GM19455 (cell line): Measurements from ENCODE around the gene ADGRF1.
"Not testable (repeated sequence)": the region's sequence is repeated elsewhere in the genome, so short reads cannot be mapped to it uniquely, and the experiment has no call there.

Experiments
- ATAC-seq: cut with Tn5 transposase; IDR thresholded peaks from one replicate; pipeline ENCODE4 v1.9.1; 2021; ENCODE audit not compliant: unreplicated experiment

The ADGRF1 gene

GRCh38 chr6:47042275-47042791 is at the start of gene ADGRF1:
Gene ADGRF1, minus strand, starts transcription at chr6:47042332. Its CDS starts 13,271 bp downstream, at chr6:47029061.
- ATAC-seq, result no peak

- no peak for ATAC-seq
Observed at GRCh38 chr6:47090881-47091280, 48.7 kb upstream of the ADGRF1 start.

- ATAC-seq, result not testable (repeated sequence)
Observed at GRCh38 chr6:47089473-47089872, 47.3 kb upstream of the ADGRF1 start.

DNA sequence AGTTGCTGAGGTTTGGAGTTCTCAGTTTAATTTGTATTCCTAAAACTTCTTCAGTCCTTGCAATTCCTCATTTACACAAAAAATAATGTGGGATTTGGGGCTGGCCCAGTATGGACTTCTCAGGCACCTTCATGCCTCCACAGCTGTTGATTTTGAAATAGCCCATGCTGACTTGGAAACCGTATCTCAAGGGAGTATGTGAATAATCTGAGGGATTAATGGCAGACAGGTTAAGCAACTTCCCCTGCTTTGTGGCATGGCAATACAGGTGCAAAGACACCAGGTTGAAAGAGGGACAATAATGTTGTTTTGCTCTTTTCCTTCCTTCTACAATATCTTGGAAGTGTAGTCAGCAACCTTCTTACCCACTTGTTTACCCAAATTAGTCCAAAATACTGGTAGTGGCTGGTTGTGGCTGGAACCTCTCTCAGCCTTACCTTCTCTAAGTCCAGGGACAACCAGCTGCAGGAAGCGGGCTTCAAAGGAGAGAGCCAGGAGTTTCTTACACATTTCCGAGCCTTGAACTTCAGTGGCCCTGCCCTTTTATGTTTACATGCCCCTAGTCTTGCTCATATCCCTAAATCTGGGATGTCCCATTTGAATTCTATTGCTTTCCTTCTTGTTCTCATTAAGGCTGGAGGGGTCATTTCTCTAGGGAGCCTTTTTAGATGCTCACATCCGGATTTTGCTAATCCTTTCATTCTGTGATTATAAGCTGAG is 44.1 kb upstream of the ADGRF1 start:
- no peak for ATAC-seq

DNA sequence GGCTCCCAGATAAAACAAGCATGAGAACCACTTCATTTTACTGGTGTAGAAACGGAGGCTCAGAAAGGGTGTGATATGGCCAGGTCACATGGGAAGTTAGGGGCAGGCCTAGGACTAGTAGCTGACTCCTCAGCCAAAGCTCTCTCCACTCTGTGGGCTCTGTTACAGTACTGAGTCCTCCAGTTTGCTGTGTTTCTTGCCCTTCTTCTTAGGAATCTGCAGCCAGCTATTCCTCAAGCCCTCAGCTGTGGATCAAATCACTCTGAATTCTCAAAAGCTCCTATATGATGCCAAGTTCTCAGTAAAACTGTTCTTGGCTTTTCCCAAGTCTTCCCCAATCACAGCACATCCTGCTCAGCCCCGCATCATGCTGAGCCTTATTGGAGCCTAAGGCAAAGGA is 42.5 kb upstream of the ADGRF1 start:
- no peak for ATAC-seq

DNA sequence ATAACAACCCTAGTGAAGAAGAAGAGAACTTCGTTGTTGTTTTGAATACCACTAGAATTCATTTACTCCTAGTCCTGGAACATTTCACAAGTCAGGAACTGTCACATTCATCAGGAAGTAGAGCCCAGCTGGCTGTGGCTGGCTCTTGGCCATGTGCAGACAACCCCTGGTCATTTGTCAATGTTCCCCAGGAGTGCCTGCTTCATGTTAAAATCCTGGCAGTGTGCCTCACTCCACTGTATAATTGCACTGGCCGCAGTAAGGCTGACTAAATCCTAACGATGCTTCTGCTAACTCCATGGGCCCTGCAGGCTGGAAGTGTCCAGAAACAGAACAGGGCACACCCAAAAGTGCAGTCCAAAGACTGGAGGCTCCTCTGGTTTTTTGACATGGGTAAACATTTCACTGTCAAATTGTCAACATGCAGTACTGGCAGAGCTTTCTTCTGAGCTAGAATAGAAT is 41.5 kb upstream of the ADGRF1 start:
- no peak for ATAC-seq

DNA sequence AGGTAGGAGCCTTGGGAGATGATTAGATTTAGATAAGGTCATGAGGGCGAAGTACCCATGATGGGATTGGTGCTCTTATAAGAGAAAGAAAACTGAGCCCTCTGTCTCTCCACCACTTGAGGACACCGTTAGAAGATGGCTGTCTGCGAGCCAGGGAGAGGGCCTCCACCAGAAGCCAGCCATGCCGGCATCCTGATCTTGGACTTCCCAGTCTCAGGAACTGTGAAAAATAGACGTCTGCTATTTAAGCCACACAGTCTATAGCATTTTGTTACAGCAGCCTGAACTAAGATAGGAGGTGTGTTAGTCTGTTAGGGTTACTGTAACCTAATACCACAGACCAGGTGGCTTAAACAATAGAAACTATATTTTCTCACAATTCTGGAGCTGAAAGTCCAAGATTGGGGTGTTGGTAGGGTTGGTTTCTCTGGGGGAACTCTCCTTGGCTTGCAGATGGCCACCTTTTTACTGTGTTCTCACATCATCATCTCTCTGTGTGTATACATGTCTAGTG is 38.0 kb upstream of the ADGRF1 start:
- ATAC-seq, result no peak

- ATAC-seq, result no peak
Observed at GRCh38 chr6:47079638-47080037, 37.5 kb upstream of the ADGRF1 start.

GRCh38 chr6:47078991-47079390 is 36.9 kb upstream of the ADGRF1 start:
- no peak for ATAC-seq

GRCh38 chr6:47076422-47077344 is 34.6 kb upstream of the ADGRF1 start:
- no peak for ATAC-seq

GRCh38 chr6:47075741-47076421 is 33.7 kb upstream of the ADGRF1 start:
- ATAC-seq, result no peak

GRCh38 chr6:47075168-47075567 is 33.0 kb upstream of the ADGRF1 start:
- ATAC-seq, result no peak

DNA sequence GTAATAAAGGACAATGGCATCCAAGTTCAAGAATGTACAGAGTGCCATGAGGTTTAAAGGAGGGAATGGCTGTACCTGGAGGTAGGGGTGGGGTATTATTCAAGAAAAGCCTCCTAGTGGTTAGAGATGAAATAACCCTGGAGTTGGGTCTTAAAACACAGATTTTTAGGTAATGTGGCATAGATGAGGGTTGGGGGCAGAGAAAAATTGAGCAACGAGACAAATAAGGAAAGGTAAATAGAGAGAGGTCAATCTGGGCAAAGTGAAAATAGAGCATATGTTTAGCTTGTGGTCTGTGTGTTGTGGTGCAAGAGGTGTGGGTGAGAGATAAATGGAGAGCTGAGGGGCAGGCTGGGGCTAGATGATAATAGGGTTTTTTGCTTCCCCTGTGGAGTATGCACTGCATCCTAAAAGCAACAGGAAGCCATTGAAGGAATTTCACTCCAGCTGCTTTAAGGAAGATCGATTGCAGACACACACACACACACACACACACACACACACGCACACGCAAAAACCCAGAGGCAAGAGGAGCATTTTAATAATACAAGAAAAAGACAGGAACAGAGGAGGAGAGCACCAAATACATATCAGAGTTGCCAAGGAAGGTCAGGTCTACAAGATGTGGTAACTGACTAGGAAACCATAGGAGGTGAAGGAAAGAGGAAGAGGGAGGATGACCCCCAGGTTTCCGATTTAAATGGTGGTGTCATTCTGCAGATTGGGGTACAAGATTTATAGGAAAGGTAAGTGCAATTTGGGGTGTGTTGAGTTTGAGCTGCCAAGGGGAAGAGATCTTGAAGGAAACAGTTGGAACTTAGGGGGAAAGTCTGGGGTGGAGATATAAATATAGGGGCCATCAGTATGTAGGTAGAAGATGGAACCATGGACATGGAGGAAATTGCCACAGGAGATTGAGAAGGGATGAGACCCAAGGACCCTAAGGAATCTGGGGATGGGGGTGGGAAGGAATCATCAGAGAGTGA is 31.3 kb upstream of the ADGRF1 start:
- no peak for ATAC-seq

DNA sequence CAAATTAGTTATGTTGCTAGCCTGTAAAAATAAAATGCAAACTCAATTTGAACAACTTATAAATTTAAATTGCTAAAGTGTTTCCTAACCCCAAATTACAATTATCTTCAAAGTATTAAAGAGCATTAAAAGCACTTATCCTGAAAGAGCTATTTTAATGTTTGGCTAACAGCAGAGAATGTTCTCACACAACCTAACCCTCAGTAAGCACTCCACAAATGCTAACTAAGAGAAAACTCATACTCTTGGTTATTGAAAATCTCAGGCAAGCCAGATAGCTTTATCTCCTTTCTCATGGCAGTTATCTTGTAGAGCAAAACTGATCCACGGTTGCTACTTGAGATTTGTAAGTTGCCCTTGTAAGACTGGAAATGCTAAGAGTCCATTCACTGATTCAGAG is 30.5 kb upstream of the ADGRF1 start:
- ATAC-seq, result no peak

- no peak for ATAC-seq
Observed at GRCh38 chr6:47071681-47072080, 29.5 kb upstream of the ADGRF1 start.

DNA sequence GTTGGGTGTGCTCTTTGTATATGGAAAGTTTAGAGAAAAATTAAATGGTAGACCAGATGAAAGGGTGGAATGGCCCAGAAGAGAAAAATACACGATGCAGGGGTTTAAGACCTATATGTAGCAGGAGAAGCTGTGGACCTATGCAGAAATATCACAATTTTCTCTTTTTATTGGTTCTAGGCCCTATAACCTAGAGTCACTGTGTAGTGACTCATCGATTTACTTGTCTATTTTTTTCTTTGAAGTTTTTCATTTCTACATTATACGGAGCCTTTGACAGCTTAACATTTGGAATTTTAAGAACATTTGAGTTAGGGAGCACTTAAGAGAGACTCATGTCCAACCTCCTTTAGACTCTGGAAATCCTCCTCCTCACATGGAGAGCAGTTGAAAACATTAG is 28.3 kb upstream of the ADGRF1 start:
- ATAC-seq, result no peak

DNA sequence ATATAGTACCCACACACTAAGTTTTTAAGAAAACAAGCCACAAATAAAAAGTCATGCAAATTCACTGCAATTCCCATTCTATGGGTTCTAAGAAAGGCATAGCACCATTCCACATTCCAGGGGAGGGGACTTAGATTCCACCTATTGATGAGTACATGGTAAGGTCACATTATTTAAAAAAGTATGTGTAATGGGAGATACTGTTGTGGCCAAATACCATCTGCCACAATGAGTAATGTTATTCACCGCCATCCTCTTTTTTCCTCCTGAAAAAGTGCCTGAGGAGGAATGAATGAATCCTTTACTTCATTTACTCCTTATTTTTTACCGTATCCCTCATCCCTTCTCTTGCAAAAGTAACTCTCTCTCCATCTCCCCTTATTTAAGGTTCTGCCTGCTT is 27.0 kb upstream of the ADGRF1 start:
- no peak for ATAC-seq

DNA sequence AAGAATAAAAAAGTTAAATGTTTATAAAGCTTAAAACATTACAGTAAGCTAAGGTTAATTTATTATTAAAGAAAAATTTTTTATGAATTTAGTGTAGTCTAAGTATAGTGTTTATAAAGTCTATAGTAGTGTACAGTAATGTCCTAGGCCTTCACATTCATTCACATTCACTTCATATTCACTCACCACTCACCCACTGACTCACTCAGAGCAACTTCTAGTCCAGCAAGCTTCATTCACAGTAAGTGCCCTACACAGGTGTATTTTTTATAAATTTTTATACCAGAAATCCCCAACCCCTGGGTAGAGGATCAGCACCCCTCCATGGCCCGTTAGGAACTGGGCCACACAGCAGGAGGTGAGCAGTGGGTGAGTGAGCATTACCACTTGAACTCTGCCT is 24.3 kb upstream of the ADGRF1 start:
- no peak for ATAC-seq

DNA sequence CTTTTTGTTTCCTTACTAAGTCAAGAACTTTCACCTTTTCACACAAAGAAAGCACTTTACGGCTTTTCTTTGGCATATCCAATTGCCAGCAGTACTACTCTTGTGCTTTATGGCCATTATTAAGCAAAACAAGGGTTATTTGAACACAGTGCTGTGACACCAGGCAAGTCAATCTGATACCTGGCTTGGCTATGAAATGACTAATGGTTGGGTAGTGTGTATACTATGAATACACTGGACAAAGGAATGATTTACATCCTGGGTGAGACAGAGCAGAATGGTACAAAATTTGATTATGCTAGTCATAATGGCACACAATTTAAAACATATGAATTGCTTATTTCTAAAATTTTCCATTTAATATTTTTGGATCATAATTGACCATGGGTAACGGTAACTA is 22.1 kb upstream of the ADGRF1 start:
- no peak for ATAC-seq

- no peak for ATAC-seq
Observed at GRCh38 chr6:47062346-47062745, 20.2 kb upstream of the ADGRF1 start.
